ENCODE measurements around the gene PKD1.

The PKD1 gene

DNA sequence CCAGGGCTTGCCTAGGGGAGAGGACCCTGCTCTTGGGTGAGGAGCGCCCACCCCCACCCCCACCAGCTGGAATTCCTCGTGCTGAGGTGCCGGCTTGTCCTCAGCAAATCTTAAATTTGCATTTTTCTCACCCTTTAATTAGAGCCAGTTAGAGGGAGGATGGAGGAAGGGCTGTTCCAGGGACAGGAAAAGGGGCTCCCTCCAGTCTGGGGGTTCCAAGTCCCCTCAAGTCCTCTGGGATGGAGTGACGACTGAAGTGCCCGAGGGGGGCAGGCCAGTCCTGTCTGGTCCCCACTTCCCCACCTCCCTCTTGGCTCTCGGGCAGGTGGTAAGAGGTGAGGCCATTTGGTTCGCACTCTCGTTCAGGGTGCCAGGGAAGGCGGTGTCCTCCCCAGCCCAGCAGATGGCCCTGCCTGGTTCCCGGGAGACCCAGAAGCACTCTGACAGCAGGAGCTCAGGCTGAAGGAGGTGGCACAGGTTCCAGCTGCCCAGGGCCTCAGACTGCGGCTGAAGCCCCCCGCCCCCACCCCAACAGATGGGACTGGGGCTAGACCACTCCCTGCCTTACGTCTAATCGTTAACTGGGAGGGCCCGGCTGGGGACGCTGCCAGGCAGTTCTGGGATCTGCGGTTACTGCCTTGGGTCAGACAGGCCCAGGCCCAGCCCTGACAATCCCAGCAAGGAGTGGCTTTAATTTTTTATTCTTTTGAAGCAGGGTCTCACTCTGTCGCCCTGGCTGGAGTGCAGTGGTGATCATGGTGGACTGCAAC, 14.9 kb upstream of the PKD1 start:
- peak; percentile 3 for TF ChIP-seq CTCF (IDR thresholded peaks at IDR 0.05; ENCODE audit: low read depth, low read length, missing control alignments)
- no peak overlapping the region for H3K4me3 ChIP-seq (replicated peaks; ENCODE audit: low read depth, low read length)
- DNase-seq (ENCODE audit: extremely low read depth, low read depth) = no peak

DNA sequence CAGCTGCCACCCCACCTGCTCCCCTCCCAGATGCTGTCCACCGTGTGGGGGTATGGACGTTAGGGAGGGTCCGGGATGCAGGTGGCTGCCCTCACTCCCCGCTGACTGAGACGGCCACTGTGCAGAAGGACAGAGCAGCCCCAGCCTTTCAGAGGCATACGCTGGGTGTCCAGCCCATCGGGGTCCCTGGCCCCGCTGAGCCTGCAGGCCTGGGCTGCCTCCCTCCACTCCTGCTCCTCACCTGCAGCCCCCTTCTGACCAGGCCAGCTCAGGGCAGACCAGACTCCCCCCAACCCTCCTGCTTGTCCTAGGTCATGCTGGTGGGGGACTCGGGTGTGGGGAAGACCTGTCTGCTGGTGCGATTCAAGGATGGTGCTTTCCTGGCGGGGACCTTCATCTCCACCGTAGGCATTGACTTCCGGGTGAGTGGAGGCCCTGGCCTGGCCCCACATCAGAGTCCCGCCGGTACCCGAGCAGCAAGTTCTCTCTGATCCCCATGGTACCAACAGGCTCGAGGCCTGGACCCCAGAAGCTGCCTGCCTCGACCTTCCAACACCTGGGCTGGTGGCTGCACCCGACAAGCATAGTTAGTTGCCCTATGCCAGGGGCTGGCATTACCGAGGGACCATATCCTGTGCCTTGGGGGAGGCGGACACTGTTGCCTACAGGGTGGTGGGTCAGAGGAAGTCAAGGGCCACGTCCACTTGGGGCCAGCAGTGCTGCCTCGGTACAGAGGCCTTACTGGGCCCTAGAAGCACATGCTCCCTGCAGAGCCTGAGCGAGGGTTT, 14.1 kb upstream of the PKD1 start:
- no peak for DNase-seq (ENCODE audit: extremely low read depth, low read depth)
- no peak for TF ChIP-seq CTCF (IDR thresholded peaks at IDR 0.05; ENCODE audit: low read depth, low read length, missing control alignments)
- 0 out of 2 replicates have a peak overlapping the region, but pooled peaks have one; percentile 2 for H3K4me3 ChIP-seq (replicated peaks; ENCODE audit: low read depth, low read length)

- DNase-seq (ENCODE audit: extremely low read depth, low read depth) = no peak
- H3K4me3 ChIP-seq (replicated peaks; ENCODE audit: low read depth, low read length) = peak overlapping the region; percentile 30
- no peak for TF ChIP-seq CTCF (IDR thresholded peaks at IDR 0.05; ENCODE audit: low read depth, low read length, missing control alignments)
Measured at GRCh38 chr16:2148714-2149629, 13.3 kb upstream of the PKD1 start.

DNA sequence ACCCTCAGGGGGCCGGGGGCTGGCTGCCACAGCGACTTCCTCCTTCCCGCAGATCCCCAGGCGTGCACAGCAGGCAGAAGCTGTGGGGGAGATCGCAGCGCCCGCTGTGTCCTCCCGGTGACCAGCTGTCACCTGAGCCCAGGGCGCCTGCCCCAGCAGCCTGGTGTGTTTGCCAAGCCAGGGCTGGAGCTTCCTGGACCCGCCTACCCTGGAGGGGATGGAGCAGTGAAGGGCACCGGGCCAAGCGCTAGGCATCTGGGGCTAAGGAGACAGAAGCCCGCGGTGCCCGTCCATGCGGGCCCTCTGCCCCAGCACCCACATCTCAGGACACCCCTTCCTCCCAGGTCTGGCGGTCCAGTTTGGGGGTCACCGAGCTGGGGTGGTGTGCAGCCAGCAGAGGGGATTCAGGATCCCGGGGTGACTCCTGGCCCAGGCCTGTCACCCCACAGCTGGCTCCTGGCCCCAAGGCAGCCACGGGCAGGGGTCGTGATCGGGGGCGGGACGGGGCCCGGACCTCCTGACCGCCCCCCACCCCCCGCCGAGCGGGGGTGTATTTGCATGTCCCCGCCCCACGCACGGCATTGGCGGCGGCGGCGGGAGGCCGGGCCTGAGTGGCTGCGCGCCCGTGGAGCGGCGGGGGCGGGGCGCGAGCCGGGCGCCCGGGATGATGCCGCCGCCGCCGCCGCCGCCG, 12.4 kb upstream of the PKD1 start, which contains the start of gene RAB26:
Gene RAB26, plus strand, starts transcription at position 645 of the 691 bp plus-strand sequence. CDS start 159 bp downstream, outside the sequence.
- no peak for DNase-seq (ENCODE audit: extremely low read depth, low read depth)
- H3K4me3 ChIP-seq (replicated peaks; ENCODE audit: low read depth, low read length) = peak within 1 kb of the TSS; percentile 30
- no peak for TF ChIP-seq CTCF (IDR thresholded peaks at IDR 0.05; ENCODE audit: low read depth, low read length, missing control alignments)

- no peak for TF ChIP-seq CTCF (IDR thresholded peaks at IDR 0.05; ENCODE audit: low read depth, low read length, missing control alignments)
- DNase-seq (ENCODE audit: extremely low read depth, low read depth) = no peak
- H3K4me3 ChIP-seq (replicated peaks; ENCODE audit: low read depth, low read length) = no peak overlapping the region
Measured at GRCh38 chr16:2147378-2147777, 11.7 kb upstream of the PKD1 start.

- TF ChIP-seq CTCF (IDR thresholded peaks at IDR 0.05; ENCODE audit: low read depth, low read length, missing control alignments) = no peak
- no peak overlapping the region for H3K4me3 ChIP-seq (replicated peaks; ENCODE audit: low read depth, low read length)
- DNase-seq (ENCODE audit: extremely low read depth, low read depth) = no peak
Measured at GRCh38 chr16:2145843-2146242, 10.1 kb upstream of the PKD1 start.
